Astrocyte of the hippocampus (primary cell): ENCODE measurements around the gene ETS1.

Experiments used
- DNase-seq: peaks from one replicate; pipeline ENCODE4 v3.0.0; 2011; ENCODE audit warnings: low read depth, low spot score

Gene ETS1

DNA sequence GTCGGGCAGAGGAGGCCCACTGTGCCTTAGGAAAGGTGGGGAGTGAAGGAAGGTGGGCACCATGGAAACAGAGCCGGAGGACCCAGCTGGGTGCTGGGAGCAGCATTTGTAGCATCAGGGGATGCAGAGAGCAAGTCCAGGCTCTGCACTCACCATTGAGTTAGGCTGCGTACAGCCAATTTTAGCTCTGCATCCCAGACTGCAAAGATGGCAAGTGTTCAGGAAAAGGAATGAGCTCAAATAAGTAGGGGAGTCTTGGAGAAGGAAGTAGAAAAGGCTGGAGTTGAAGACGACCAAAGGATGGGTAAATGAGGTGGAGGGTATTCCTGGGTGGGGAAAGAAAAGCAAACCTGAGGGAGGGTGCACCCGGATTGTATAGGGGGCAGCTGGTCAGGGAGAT is 31.6 kb upstream of the ETS1 start:
- DNase-seq = no peak

DNA sequence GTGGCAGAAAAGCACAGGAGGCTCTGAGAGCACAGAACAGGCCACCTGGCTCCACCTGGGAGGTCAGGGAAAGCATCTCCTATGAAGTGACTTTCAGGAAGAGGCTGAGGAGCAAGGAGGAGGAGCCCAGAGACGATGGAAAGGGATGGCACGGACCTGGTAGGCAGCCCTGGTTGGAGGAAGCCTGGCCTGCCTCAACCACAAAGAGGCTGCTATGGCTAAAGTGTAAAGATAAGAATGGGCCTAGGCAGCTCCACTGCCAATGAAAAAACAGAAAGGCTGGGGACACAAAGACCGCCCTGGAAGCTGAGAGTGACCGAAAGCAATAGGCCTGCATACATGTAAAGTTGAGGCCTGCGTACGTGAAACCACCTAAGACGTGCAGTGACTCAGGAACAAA is 31.2 kb upstream of the ETS1 start:
- no peak for DNase-seq

DNA sequence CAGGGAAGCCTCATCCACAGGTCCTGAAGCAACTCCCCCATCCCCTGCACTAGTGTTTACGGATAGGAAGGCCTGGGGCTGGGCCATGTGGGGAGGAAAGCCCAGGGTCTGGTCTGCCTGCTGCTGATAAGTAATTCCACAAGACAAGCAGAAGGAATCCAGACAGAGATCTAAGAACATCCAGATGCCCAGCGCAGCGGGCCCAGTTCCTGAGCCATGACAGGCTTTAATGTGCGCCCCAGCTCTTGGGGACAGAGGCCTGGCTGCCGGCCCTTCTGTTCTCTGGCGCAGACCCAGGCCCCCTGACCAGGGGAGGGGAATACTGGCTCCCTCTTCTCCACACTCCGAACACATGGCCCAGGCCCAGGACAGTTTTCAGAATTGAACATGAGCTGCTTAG is 28.8 kb upstream of the ETS1 start:
- DNase-seq = no peak

DNA sequence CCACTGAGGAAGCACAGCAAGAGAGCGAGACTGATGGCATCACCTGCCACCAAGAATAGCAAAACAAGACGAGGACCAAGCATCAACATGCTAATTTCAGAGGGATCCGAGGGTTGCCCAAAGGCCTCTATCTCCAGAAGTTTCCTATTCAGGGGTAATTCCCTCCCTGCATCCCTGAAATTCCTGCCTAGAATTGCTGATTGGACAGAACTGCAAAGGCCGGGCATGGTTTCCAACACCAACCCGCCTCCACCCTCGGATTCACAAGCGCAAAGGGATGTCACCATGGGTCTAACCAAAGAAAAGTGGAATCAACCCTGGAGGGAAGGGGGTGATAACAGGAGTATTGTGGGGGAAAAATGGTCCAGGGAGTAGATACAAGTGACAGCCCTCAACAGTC is 28.3 kb upstream of the ETS1 start:
- no peak for DNase-seq

DNA sequence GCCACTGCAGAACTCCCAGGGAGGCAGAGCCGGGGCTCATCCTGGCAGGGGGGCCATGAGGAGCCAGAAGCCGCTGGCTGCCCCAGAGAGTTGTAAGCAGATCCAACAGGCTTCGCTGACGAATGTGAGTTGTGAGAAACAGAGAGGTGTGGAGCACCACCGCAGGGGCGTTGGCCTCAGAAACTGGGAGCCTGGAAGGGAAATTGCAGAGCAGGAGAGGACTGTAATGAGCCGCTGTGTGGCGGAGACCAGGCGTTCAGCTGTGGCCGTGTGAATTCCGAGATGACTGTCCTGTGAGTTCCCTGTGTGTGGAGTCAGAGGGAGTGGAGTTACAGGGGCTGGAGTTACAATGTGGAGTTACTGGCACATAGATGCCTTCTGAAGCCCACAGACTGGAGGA is 27.7 kb upstream of the ETS1 start:
- no peak for DNase-seq

DNA sequence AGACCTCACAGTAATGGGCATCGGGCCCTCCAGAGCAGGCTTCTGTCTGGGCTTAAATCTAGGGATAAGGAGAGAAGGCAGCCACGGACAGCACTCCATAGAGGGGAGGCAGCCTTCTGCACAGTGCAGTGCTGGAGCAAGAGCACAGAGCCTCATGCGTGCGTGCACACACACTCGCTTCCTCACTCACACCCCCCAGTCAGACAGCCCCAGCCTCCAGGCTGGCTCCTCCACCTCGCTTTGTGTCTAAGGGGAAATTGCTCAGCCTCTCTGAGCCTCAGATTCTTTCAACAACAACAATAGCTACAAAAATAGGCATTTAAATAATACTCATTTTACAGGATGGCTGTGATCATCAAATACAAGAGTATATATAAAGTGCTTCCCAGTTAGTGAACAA is 26.7 kb upstream of the ETS1 start:
- no peak for DNase-seq

DNA sequence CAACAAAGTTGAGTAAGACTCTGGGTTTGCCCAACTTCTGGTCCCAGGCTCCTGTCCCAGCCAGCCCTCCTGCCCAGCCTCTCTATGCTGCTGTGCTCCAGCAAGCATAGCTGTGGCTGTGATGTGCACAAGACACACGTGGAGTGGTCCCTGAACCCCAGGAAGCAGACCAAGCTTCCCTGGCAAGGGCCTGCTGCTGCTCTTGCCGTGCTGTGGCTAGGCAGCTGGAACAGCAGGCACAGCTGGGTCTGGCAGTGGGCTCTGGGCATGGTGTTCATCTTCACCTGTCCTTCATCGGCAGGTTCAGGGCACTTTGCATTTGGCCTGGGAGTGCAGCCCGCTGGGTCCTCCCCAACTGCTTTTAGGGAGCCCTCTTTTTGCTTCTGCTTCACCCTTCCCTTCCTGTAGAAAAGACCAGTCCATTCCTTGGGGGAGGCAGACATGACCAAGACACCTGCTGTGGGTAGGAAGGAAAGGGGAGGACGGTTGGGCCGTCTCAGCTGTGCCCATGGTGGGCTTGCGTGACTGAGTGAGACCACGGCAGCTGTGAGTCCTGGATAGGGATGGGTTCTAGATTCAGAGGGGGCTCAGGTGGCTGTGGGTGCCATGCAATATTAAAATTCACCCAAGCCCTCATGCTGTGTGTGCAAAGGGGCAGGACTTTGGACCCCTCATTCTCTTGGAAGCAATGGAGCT is 26.1 kb upstream of the ETS1 start:
- no peak for DNase-seq

DNA sequence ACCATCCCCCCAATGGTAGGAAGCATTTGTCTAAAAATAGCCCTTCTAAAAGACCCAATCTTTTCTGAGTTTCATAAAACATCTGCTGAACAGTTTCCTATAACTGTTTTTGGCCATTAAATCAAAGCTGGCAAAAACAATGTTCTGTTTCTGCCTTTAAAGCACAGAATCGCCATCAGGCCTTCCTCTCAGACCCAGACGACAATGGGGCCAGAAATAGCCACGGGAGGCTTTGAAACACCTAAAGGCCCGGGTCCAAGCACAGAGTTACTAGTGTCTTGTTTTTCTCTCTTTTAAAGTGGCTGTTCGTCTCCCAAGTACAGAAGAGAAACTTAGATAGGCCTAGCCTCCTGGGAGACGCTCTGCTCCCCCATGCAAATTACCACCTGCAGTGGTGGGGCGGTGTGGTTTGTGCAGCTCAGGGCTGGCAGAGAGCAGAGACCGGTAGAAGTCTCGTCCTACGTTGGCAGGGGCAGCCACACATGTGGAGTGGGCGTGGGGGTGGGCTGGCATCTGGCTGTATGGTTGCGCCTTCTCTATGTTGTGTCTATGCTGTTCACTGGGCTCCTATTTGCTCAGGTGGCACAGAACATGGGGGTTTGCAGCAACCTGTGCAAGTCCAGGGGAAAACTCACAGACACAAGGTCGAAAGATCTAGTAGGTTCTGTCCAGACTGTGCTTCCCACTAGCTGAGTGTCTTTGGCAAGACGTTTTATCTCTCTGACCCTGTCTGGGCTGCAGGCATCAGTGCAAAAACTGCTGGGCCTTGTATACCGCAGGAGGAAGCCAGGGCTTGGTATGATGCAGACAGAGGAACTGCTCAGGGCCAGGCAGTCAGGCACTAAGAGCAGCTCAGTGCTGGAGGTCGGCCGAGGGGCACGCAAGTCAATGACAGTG is 23.6 kb upstream of the ETS1 start:
- no peak for DNase-seq

DNA sequence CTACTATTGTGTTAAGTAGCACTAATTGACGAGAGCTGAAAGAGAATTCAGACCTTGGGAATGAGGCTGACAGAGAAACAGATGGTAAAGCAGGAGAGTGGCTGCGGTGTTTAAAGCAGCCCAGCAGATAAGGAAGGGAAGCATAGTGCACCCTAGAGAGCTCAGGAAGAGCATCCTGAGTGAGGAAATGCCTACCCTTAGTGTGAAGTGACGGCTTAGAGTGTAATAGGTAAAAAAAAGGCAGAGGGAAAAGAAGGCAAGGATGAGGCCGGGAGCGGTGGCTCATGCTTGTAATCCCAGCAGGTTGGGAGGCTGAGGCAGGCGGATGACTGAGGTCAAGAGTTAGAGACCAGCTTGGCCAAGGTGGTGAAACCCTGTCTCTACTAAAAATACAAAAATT is 22.4 kb upstream of the ETS1 start:
- no peak for DNase-seq

DNA sequence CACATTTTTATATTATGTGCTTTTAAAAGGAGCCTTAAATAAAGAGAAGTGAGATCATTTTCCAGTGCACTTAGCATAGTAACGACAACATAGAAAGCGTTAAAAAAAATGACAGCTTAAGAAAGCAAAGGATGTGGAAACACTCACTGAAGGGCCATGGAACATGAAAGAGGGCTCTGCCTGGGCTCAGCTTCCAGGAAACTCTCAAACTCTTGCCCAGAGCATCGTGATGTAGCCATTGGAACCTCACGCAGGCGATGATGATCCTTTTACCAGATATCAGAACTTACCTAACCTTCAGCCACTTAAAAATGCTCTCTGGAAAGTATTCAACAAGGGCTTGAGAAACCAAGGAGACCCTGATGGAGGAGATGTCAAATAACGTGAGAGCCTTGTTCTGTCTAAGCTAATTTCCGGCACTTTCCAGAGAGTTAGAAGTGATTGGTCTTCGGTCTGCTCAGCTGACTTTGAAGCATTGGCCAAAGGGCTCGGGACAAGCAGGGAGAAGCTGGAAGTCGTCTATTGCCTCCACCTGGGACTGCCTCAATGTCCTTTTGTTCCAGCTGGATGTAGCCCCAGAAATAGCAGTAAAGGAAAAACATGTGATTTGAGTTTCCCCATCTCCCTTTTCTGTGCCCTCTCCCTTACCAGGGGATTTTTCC is 21.5 kb upstream of the ETS1 start:
- DNase-seq = no peak

DNA sequence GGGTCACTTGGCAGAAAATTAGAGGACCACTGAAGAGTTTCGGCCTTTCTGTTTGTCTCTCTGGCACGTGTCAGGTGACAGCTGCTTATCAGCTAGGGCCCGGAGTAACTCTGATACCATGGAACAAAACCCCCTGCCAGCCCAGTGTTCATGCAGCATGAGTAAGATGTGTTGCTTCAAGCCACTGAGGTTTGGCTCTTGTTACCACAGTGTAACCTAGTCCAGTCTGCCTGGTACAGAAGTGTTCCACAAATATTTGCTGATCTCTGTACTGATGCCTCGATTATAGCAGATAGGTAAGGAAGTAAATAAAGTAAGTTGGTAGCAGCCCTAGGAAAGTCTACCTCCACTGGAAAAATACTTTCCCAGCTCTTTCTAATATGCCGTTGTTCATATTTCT is 20.5 kb upstream of the ETS1 start:
- DNase-seq = peak; percentile 23

DNA sequence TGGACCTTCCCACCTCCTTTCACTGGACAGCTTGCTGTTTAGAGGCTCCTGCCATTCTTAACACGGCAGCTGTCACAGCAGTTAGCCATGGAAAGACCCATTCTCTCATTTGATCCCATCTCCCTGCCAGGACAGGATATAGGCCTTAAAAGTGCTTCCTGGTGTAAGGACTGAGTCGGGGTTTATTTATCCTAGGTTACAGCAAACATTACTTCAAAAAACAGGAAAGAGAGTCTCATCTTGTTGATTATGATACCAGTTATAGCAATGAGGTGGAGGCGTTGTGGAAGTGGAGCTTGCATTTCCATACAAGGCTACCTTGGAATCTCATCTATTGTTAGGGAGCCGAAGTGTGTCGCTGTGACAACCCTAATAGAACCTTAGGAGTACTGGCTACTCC is 17.4 kb upstream of the ETS1 start:
- DNase-seq = no peak

DNA sequence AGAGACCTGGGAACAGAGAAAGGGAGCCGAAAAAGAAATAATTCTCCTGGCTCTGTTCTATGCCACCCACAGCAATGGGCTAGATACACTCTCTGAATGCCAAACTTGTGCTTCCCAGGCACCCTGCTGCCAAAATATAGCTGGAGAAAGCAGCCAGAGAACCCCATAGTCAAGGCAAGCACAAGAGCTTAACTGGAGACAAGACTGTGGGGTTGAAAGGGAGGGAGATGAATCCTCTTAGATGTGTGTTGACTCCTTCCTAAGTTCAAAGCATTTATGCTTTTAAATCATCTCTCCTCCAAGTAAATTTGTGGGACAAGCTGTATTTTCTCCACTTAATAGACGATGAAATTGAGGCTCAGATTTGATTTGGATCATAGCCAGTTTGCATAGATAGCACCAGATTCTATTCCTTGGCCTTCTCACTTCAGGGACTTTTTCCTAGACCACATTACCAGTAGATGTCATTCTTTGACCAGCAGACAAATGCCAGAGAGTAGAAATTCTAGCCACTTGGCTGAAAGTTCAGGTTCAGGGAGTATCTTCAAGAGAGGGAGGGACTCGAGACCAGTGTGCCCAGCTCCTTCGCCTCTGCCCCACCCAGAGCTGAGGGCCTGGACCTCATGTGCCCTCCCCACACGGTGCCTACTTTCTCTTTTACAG is 16.5 kb upstream of the ETS1 start:
- DNase-seq = no peak

DNA sequence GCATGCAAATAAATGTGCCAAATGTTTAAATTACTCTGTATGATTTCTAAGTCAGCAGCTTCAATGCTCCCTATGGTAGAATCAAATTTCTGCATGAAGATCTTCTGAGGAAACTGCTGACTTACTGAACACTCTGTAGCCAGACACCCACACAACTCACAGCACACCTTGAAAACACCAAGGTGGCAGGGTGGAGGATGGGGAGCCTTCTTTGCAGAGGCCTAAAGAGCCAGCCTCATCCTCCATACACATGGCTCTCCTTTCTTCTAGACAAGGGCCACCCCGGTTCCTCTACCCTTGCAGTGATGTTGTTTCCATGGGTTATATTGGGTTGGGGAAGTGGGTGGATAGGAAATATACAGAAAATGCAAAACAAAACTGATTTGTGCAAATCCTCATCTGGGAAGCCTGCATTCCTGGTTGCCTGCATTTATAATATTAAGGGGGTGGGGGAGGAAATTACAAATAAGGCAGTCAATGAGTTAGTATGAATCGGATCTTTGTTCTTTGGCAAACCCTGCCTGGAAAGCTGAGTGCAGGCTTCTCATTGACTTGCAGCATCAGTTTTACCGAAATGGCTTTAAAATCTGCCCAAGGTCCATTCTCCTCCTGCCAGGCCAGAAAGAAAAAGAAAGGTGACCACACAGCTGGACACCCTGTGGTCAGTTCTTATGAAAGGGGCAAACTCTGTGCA is 15.8 kb upstream of the ETS1 start:
- DNase-seq = no peak

DNA sequence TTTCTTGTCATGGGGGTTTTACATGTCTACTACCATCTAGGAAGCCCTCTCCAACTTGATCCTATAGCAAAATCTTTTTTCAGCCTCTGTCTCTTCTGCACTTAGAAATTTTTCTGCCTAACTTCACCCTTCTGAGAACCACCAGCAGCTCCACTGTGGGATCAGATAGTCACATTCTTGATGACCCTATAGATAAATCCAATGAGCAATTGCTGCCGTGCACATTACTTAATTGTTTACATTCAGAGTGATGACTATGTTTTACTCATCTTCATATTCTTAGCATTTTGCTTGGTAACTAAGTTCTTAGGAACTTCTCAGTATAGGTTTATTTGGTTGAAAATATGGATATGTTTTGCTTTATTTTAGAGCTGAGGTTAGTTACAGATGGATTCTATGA is 12.4 kb upstream of the ETS1 start:
- DNase-seq = no peak

DNA sequence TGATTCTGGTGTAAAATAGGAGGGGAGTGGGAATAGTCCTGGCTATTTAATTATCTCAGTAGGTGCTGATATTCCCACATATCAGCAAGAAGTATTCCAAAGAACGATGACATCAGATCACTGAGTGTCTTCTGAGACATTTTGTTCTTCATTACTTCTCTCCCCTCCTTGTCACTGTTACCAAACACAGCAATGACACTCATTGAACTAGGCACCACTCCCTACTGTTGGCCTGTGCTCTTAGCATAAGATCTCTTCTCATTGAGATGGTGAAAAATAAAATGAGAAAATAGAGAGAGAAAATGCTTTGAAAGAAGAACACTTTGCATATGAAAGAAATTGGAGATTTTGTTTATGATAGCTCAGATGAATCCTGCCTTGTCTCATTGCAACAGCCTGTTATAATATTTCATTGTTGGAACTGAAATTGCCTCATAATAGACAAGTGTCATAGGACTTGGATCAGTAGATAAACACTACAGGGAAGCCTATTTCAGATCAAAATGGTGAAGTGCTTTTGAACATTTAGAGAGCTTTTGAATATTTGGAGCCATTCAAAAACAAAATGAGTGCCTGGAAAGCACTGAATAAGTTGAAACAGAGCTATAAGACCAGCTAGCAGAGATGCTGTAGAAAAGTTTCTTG is 11.3 kb upstream of the ETS1 start:
- DNase-seq = no peak

DNA sequence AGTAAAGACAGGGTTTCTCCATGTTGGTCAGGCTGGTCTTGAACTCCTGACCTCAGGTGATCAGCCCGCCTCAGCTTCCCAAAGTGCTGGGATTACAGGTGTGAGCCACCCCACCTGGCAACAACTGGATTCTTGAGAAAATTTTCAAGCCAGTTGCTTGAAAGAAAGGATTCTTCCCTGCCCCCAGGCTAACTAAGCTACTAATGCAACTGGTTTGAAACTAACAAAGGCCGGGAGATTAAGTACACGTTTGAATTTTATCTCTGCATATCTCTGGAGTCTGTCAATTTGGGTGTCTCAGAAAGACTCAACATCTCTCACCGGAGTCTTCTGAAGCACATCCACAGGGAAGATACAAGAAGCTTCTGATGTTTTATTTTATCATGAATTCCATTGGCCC is 10.7 kb upstream of the ETS1 start:
- no peak for DNase-seq

DNA sequence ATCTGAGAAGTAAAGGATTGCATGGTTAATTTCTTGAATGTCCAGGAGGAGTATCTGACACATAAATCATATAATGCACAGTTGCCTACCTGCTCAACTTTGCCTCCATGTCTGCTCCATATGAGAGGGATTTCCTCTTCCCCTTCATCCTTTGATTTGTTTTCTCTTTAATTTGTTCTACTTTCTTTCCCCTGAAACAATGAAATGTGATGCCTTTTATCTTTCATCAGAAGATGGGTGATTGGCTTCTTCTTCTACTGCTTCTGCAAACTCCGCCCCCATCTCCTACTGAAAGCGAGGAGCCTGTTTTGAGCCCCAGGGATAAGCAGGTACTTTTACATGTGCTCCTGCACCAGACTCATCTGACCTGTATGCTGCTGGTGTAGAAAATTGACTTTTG is 9.9 kb upstream of the ETS1 start:
- no peak for DNase-seq

DNA sequence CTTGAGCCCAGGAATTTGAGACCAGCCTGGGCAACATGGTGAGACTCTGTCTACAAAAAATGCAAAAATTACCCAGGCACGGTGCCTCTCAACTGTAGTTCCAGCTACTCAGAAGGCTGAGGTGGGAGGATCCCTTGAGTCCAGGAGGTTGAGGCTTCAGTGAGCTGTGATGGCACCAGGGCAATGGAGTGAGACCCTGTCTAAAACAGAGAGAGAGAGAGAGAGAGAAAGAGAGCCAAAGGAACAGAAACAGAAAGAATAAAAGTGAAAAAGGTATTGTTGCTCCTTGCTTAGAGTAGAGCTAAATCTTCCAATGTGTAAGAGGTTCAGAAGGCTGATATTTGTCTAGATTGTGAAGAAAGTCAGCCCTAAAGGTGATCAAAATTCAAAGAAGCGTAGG is 8.9 kb upstream of the ETS1 start:
- DNase-seq = no peak

DNA sequence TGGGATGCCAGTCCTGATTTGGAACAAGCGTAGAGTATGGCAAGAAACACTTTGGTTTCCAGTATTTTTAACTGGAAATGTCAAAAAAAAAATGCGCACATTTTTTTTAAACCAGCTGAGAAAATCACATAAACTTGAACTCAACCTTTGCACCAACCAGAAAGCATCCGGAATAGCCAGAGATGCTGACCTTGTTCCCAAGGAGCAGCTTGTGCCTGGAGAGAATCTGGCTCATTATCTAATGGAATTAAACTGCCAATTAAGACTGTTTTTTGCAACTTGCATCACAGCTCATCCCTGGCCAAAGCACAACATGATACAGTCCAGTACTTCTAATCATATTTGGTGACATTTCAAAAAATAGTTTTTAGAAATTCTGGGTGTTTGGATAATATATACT is 8.4 kb upstream of the ETS1 start:
- DNase-seq = no peak

DNA sequence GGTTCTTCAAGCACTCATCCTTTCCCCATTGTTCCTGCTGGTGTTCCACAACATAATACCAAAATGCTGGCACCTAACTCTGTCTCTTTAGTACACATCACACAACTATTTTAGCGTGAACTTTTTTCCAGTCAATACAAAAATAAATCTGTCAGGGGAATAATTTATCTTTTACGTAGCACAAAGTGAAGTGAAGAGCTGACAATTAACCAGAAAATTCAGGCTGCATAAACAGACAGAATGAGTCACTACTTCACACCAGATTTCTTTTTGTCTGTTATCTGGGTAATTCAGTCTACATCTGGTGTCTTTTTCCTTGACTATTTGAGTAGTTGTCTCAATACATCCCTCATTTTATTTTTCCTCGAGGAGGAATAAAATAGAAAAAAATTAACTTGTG is 7.9 kb upstream of the ETS1 start:
- peak; percentile 38 for DNase-seq
